Measurements from ENCODE around the gene ATP5MC2. TPM values are rescaled to one million over a fixed set of nuclear protein-coding genes. Genes with fewer than 3 reads are reported as not detected.
"Not testable (repeated sequence)": the region's sequence is repeated elsewhere in the genome, so short reads cannot be mapped to it uniquely, and the experiment has no call there.

Gene ATP5MC2
- total RNA-seq, 2 donors from 2014 or later: 319 to 327 TPM

DNA sequence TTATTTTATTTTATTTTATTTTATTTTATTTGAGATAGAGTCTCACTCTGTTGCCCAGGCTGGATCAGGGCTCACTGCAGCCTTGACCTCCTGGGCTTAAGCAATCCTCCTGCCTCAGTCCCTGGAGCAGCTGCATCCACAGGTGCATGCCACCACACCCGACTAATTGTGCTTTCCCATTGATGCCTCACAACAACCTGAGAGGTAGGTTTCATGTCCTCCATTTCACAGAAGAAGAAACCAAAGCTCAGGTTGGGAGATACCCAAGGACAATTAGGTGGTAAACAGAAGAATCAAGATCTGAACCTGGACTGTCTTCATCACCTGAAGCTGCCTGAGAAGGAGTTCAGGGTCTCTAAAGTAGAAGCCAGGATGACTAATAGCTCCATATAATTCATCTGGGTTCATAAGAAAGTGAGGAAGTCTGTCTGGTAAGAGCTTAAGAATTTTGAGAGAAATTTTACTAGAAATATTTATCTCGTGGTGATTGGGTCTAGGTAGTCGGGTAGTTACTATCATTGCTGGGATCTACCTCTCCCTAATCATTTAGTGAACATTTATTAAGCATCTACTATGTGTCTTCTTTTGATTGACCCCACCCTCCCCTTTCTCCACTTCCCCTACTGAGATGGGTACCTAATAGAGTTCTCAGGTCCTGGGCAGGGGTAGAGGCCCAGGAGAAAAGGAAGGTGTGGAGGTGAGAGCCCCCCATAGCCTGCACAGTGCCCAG lies 23.2 kb upstream of the ATP5MC2 start:
- DNase-seq (ENCODE audit: low spot score in 2 of 2) (no peak), ATAC-seq (no peak)
- H3K36me3 Mint-ChIP-seq: peaks cover 10 to 11% of the 10 kb centered on the region in 2 donors
- no peak overlapping the region for H3K27ac Mint-ChIP-seq
- H3K9me3 Mint-ChIP-seq: no peaks in the 10 kb centered on the region

DNA sequence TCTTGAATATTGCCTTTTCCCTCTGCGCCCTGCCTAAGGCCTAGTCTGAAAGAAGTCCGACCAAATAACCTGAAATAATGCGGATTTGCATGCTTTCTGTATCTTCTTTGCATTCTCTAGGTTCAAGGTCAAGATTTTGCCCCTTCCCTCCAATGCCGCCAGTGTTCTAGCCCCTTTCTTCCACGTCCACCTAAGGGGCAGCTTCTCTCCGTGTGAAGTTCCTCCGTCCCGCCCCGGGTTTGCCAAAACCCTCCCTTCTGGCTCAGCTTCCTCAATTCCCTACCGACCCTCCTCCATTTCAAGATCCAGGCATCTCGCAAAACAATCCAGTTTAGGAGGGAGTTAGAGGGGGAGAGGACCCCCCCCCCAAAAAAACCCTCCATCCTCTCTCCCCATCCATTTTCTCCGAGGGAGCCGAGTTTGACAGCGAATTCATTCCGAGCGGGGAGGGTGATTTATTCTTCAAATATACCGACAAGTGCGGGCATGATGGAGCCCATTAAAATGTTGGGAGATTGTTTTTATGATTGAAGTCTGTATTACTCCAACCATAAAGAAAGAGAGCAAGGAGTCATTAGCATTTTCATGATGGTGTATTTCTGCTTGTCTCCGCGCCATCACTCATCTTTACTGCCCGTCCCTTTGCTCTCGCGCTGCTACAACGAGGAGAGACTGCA lies 20.9 kb upstream of the ATP5MC2 start:
- DNase-seq (ENCODE audit: low spot score in 2 of 2): no peak
- Mint-ChIP-seq H3K27ac (no peak overlapping the region), H3K9me3 (peaks cover 0 to under 1% of the 10 kb centered on the region in 2 donors), H3K36me3 (peaks cover 10 to 12% of the 10 kb centered on the region in 2 donors)
- ATAC-seq: no peak

DNA sequence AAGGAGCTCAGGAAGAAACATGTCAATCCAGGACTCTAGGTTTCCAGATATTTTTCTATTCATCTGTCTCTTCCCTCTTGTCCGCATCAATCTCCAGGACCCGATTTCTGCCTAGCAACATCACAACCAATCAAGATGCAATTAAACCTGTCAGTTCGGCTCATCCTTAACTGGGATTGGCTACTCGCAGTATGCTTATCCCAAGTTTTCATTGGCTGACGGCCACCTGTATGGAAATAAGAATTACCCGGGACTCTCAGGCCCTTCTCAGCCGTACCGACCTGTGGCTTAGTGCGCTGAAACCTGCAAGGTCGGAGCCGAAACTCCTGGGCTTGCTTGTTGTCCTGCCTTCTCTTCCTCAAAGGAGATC lies 20.4 kb upstream of the ATP5MC2 start:
- Mint-ChIP-seq H3K36me3 (peaks cover 10 to 15% of the 10 kb centered on the region in 2 donors), H3K9me3 (peaks cover 0 to 4% of the 10 kb centered on the region in 2 donors), H3K27ac (no peak overlapping the region)
- DNase-seq (ENCODE audit: low spot score in 2 of 2): peak in 1 of 2 donors; percentile 12
- peak; percentile 47 to 71 for ATAC-seq

GRCh38 chr12:53695152-53696145 lies 19.6 kb upstream of the ATP5MC2 start:
- H3K27ac Mint-ChIP-seq: peak overlapping the region in 1 of 2 donors; percentile 52
- ATAC-seq (peak; percentile 83 to 88), DNase-seq (ENCODE audit: low spot score in 2 of 2) (peak in 1 of 2 donors; percentile 46)
- peaks cover 10 to 15% of the 10 kb centered on the region in 2 donors for H3K36me3 Mint-ChIP-seq
- peaks cover 0 to 4% of the 10 kb centered on the region in 2 donors for H3K9me3 Mint-ChIP-seq

GRCh38 chr12:53694756-53695151 lies 18.9 kb upstream of the ATP5MC2 start:
- Mint-ChIP-seq H3K36me3 (peaks cover 10 to 15% of the 10 kb centered on the region in 2 donors), H3K9me3 (peaks cover 0 to 4% of the 10 kb centered on the region in 2 donors), H3K27ac (no peak overlapping the region)
- DNase-seq (ENCODE audit: low spot score in 2 of 2) (no peak), ATAC-seq (no peak)

DNA sequence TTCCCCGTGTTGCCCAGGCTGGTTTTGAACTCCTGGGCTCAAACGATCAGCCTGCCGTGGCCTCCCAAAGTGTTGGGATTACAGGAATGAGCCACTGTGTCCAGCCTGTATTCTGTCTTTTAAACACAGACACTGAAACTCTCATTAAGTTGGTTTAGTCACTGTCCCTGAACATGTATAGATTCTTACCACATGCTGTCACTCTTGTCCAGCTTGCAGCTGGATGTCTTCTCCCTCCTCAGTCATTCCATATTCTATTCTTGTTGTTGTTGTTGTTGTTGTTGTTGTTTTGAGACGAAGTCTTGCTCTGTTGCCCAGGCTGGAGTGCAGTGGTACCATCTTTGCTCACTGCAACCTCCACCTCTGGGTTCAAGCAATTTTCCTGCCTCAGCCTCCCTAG lies 12.3 kb upstream of the ATP5MC2 start:
- ATAC-seq (no peak), DNase-seq (ENCODE audit: low spot score in 2 of 2) (no peak)
- Mint-ChIP-seq H3K36me3 (peaks cover 0 to 4% of the 10 kb centered on the region in 2 donors), H3K9me3 (peaks cover 0 to 4% of the 10 kb centered on the region in 2 donors), H3K27ac (no peak overlapping the region)

DNA sequence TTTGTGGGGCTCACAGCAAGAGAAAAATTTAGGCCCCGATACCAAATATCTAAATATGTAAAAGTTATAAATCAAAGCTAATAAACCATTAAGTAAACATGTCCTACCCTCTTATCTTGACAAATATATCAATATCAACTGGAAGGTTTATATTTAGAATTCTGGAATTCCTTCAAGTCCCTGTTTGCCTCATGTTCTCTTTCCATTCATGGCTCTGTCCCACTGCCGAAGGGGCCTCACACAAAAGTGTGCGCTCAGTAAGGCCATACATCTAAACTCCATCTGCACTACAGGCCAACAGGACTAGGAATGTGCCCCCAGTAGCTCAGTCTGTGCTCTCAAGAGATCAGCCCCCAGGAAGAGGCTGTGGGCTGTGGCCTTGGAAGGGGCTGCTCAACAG lies 10.6 kb upstream of the ATP5MC2 start:
- ATAC-seq: no peak
- Mint-ChIP-seq H3K9me3 (peaks cover 0 to under 1% of the 10 kb centered on the region in 2 donors), H3K36me3 (no peaks in the 10 kb centered on the region), H3K27ac (no peak overlapping the region)
- no peak for DNase-seq (ENCODE audit: low spot score in 2 of 2)

GRCh38 chr12:53684654-53685220 lies 8.9 kb upstream of the ATP5MC2 start:
- DNase-seq (ENCODE audit: low spot score in 2 of 2) (no peak), ATAC-seq (no peak)
- Mint-ChIP-seq H3K9me3 (no peaks in the 10 kb centered on the region), H3K27ac (no peak overlapping the region), H3K36me3 (no peaks in the 10 kb centered on the region)

GRCh38 chr12:53683983-53684382 lies 8.1 kb upstream of the ATP5MC2 start:
- DNase-seq (ENCODE audit: low spot score in 2 of 2) (no peak), ATAC-seq (no peak)
- Mint-ChIP-seq H3K27ac (no peak overlapping the region), H3K9me3 (no peaks in the 10 kb centered on the region), H3K36me3 (no peaks in the 10 kb centered on the region)

DNA sequence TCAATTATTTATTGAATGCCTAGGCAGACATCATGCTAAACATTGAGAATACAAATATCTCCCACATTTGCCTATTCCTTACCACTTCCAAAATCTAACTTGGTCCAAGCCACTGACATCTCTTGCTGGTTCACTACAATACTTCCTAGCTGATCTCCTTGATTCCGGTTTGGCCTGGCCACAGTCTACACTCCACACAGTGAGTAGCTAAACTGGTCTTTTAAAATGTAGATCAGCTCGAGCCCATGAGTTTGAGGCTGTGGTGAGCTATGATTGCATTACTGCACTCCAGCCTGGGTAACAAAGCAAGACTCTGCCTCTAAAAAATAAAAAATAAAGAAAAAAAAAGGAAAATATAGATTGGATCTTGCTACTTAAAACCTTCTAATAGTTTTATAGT lies 7.6 kb upstream of the ATP5MC2 start:
- ATAC-seq: no peak
- H3K36me3 Mint-ChIP-seq: no peaks in the 10 kb centered on the region
- no peak for DNase-seq (ENCODE audit: low spot score in 2 of 2)

DNA sequence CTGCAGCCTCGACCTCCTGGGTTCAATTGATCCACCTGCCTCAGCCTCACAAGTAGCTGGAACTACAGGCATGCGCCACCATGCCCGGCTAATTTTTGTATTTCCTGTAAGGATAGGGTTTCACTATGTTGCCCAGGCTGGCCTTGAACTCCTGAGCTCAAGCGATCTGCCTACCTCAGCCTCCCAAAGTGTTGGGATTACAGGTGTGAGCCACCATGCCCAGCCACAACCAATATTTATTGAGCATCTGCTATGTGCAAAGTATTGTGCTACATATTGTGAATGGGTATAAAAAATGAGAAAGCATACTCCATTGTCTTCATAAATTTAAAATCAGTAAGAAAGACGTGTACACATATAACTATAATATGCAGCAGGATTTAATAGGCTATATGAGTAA lies 4.2 kb upstream of the ATP5MC2 start:
- not testable (repeated sequence) for H3K9me3 Mint-ChIP-seq; ATAC-seq; H3K27ac Mint-ChIP-seq; DNase-seq (ENCODE audit: low spot score in 2 of 2); H3K36me3 Mint-ChIP-seq

More for the DNA sequence above, 7.6 kb upstream of the ATP5MC2 start:
- Mint-ChIP-seq H3K27ac (no peak overlapping the region), H3K9me3 (no peaks in the 10 kb centered on the region)

- Mint-ChIP-seq H3K9me3 (no peaks in the 10 kb centered on the region), H3K27ac (no peak overlapping the region), H3K36me3 (peaks cover 4 to 18% of the 10 kb centered on the region in 2 donors)
- ATAC-seq: no peak
- DNase-seq (ENCODE audit: low spot score in 2 of 2): no peak
Observed at GRCh38 chr12:53677800-53678148, 1.9 kb upstream of the ATP5MC2 start.

DNA sequence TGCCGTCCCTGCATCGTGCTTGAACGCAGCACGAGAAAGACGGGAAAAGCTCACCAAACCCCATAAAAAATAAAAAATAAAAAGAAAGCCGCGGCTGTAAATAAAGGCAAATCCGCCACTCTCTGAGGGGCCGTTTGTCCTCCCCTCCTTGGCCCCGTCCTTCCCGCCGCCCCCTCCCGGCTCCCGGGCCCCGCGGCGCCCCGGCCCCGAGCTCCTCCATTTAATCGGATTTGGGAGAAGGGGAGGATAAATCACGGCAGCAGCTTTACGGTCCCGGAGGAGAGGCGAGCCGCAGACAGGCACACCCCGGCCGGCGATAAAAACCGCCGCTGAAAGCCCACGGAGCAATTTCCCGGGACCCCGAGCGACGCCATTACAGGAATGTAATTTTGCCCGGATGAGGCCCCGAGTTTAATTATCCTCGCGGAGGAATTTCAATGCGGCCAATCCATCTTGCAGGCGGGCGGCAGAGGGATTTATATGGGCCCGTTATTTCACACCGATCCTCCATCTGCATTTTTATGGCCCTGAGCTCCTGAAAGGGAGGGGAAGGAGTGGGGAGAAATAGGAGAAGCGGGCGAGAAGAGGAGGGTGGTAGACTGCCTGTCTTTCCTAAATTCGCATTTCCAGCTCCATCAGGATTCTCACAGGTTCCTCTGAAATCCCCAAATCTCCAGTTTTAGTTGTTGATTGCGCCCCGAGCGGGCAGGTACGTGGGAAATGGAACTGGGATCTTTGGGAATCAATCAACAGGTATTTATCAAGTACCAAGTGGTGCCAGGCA lies 1.3 kb upstream of the ATP5MC2 start:
- peak in 1 of 2 donors; percentile 12 for DNase-seq (ENCODE audit: low spot score in 2 of 2)
- H3K27ac Mint-ChIP-seq: peak overlapping the region; percentile 74 to 95

DNA sequence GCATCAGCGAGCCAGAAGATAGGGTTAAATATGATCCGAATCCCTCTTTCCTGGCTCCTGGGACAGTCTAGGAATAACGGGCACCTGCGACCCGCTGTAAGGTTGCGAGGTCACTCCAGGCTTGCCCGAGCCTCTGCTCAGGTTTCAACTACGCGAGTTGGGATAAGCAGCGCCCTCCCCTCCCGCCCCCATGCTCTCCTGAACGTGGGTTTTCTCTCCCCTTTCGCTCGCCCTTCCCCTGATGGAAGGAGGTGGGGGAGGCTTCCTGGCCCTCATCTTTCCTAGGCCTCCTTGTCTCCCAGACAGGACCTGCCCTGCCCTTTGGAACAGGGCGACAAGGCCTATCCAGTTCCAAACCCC lies 753 bp upstream of the ATP5MC2 start:
- DNase-seq (ENCODE audit: low spot score in 2 of 2): peak in 1 of 2 donors; percentile 27
- H3K36me3 Mint-ChIP-seq: peaks cover 4 to 20% of the 10 kb centered on the region in 2 donors
- H3K27ac Mint-ChIP-seq: peak overlapping the region; percentile 95 to 97
- H3K9me3 Mint-ChIP-seq: no peaks in the 10 kb centered on the region
- peak in 1 of 2 donors; percentile 11 for ATAC-seq

More for the DNA sequence above, 1.3 kb upstream of the ATP5MC2 start:
- ATAC-seq: no peak
- H3K9me3 Mint-ChIP-seq: no peaks in the 10 kb centered on the region
- H3K36me3 Mint-ChIP-seq: peaks cover 4 to 18% of the 10 kb centered on the region in 2 donors

- peaks cover 9 to 28% of the 10 kb centered on the region in 2 donors for H3K36me3 Mint-ChIP-seq
- H3K9me3 Mint-ChIP-seq: no peaks in the 10 kb centered on the region
- ATAC-seq (no peak), DNase-seq (ENCODE audit: low spot score in 2 of 2) (no peak)
- peak overlapping the region; percentile 95 to 97 for H3K27ac Mint-ChIP-seq
Observed at GRCh38 chr12:53674977-53675700, 744 bp downstream of the ATP5MC2 start.
